DOHH2 (cell line): Measurements from ENCODE around the gene EIF4E2.

Source experiments
- CTCF ChIP-seq: fragments of 200-600 bp; sonication (generic); IDR thresholded peaks from one replicate; pipeline ENCODE4 v1.5.1; 2014; ENCODE audit warnings: antibody characterized with exemption, mild to moderate bottlenecking, low read depth, low read length; ENCODE audit not compliant: poor library complexity, severe bottlenecking
- EZH2phosphoT487 ChIP-seq: fragments of 200-600 bp; sonication (generic); IDR thresholded peaks from 2 replicates; pipeline ENCODE4 v1.6.1; 2017; ENCODE audit warnings: borderline replicate concordance, mild to moderate bottlenecking, antibody characterized with exemption, low read length, moderate library complexity, mixed read lengths

GRCh38 chr2:232613538-232614134 is 63.1 kb downstream of the EIF4E2 start:
- no peak for TF ChIP-seq CTCF
- TF ChIP-seq EZH2phosphoT487, result no peak
